Gastrocnemius medialis (tissue), 4 donors: ENCODE data around the gene GID8. TPM values are rescaled to one million over a fixed set of nuclear protein-coding genes. Genes with fewer than 3 reads are reported as not detected.

Experiments
- ATAC-seq, 2 donors: fragments of 150-250 bp; one replicate each; pipeline ENCODE4 v1.9.1; 2016
- DNase-seq, 2 donors: peaks; one replicate each; pipeline ENCODE4 v3.0.0-alpha.2; 2019
- H3K27ac ChIP-seq, 4 donors: fragments of 200-600 bp; sonication (generic); 1 replicate in 1 of 4; 2 replicates in 3 of 4; pipeline ENCODE4 v1.5.1; 2016 to 2018; ENCODE audit warnings: mild to moderate bottlenecking in 2 of 4, moderate library complexity in 1 of 4
- H3K27me3 ChIP-seq, 3 donors: fragments of 200-600 bp; sonication (generic) in 2 of 3; 1 replicate in 1 of 3; 2 replicates in 2 of 3; pipeline versions ENCODE4 v1.5.1 to v1.6.0; 2016 to 2019; ENCODE audit warnings: mild to moderate bottlenecking in 1 of 3, moderate library complexity in 1 of 3
- H3K36me3 ChIP-seq, 2 donors: fragments of 200-600 bp; sonication (generic) in 1 of 2; one replicate each; pipeline ENCODE4 v1.5.1; 2017 to 2018
- H3K4me1 ChIP-seq, 2 donors: fragments of 200-600 bp; sonication (generic) in 1 of 2; one replicate each; pipeline ENCODE4 v1.5.1; 2016 to 2017; ENCODE audit warnings: mild to moderate bottlenecking in 2 of 2
- H3K4me3 ChIP-seq, 4 donors: fragments of 200-600 bp; sonication (generic) in 3 of 4; 1 replicate in 1 of 4; 2 replicates in 3 of 4; pipeline ENCODE4 v1.5.1; 2016 to 2019; ENCODE audit warnings: mild to moderate bottlenecking in 2 of 4
- H3K9me3 ChIP-seq, 3 donors: fragments of 200-600 bp; sonication (generic) in 2 of 3; 1 replicate in 1 of 3; 2 replicates in 2 of 3; pipeline ENCODE4 v1.5.1; 2016 to 2019
- POLR2A ChIP-seq, 2 donors: fragments of 450-650 bp; IDR thresholded peaks; one replicate each; pipeline ENCODE4 v1.6.1; 2017; ENCODE audit warnings: antibody characterized with exemption in 2 of 2, mild to moderate bottlenecking in 2 of 2, moderate library complexity in 2 of 2
- in situ Hi-C, 4 donors: fragments of 200-750 bp; cut with MboI; loops; one replicate each; pipeline versions ENCODE4 v1.15.0 to v1.8.0; 2017; ENCODE audit warnings: low sequenced_read_pairs in 4 of 4
- intact Hi-C: fragments of 100-400 bp; cut with DNase I; formaldehyde crosslinking; loops from one replicate; pipeline ENCODE4 v1.15.1; 2023; ENCODE audit warnings: low total_unique reads
- total RNA-seq, 4 donors: library from RNA; depleted of rRNA; stranded (reverse); fragments of >200 nt; gene quantifications; one replicate each; pipeline versions ENCODE4 v1.1.0 to v1.2.3, GENCODE V29; 2016
- TF ChIP-seq, protein P1 (sequence below), 5 experiments: fragments of 450-650 bp in 3 of 5; fragments of 200-600 bp in 2 of 5; sonication (generic) in 2 of 5; IDR thresholded peaks in 4 of 5; conservative IDR thresholded peaks in 1 of 5; 1 replicate in 4 of 5; 2 replicates in 1 of 5; pipeline ENCODE4 v1.5.1; 2016 to 2019; ENCODE audit warnings: antibody characterized with exemption in 5 of 5, mild to moderate bottlenecking in 3 of 5, moderate library complexity in 3 of 5

Gene GID8
- total RNA-seq, 4 donors from 2014 or later: 12.8 to 16.2 (median 13.5) TPM

DNA sequence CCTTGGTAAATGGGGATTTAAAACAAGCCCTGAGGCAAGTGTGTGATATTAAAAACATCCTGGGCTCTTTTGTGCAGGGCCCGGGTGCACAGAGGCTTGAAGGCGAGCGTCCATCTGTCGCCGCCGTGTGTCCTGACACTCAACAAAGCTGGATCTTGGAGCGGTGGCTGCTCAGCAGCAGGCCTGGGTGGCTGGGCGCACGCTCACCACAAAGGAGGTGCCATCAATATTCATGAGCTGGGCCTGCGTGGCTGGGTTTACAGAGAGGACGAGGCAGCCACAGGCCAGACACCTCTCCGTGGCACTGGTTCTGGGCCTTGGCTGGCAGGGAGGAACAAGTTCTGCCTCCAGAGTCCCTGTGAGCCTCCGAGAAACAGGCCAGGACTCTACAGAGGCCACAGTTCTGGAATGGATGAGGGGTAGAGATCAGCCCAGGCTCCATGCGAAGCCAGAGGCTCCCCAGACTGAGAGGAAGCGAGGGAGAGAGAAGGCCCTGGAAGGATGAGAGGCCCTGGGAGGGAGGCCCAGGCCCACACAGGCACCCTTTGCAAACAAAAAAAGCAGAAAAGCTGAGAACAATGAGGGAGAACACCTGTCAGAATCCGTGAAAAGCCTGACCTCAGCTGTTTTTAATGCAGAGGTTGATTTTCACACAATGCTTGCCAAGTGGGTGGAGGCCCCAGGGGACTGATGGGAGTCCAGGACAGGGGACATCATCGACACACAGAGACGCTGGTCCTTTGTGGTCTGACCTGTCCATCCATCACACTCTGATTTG is 46.9 kb downstream of the GID8 start:
- ATAC-seq (no peak), DNase-seq (no peak)
- peaks cover 52 to 71% (median 60%) of the 10 kb centered on the region in 3 donors for H3K27me3 ChIP-seq
- TF ChIP-seq POLR2A (IDR thresholded peaks at IDR 0.05): no peak
- TF ChIP-seq, protein P1, sequence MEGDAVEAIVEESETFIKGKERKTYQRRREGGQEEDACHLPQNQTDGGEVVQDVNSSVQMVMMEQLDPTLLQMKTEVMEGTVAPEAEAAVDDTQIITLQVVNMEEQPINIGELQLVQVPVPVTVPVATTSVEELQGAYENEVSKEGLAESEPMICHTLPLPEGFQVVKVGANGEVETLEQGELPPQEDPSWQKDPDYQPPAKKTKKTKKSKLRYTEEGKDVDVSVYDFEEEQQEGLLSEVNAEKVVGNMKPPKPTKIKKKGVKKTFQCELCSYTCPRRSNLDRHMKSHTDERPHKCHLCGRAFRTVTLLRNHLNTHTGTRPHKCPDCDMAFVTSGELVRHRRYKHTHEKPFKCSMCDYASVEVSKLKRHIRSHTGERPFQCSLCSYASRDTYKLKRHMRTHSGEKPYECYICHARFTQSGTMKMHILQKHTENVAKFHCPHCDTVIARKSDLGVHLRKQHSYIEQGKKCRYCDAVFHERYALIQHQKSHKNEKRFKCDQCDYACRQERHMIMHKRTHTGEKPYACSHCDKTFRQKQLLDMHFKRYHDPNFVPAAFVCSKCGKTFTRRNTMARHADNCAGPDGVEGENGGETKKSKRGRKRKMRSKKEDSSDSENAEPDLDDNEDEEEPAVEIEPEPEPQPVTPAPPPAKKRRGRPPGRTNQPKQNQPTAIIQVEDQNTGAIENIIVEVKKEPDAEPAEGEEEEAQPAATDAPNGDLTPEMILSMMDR (IDR thresholded peaks at IDR 0.05 in 4 of 5, conservative IDR thresholded peaks at IDR 0.05 in 1 of 5): no peak
- H3K36me3 ChIP-seq: no peaks in the 10 kb centered on the region
- no peak overlapping the region for H3K27ac ChIP-seq
- in situ Hi-C loops (no loop called here), intact Hi-C loops (loop anchor here (10.0 kb wide), 1 partner anchor 1110 kb away; no protein-coding TSS in a partner anchor)
- no peak overlapping the region for H3K4me3 ChIP-seq
- no peaks in the 10 kb centered on the region for H3K4me1 ChIP-seq
- no peaks in the 10 kb centered on the region for H3K9me3 ChIP-seq

DNA sequence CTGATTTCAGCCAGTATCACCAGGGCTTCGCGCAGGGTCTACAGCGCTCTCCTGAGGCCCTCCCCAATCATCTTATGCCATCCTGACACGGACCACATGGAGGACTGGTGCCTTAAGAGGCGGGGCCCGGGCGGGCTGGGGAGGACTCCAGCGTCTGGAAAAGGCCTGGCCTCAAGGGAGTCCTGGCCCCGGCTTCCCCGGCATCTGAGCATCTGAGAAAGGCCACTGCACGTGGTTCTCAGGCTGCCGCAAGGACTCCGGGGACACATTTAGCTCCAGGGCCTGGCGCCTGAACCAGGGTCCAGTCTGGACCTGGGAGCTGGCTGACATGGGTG is 47.5 kb downstream of the GID8 start:
- TF ChIP-seq, protein P1 (IDR thresholded peaks at IDR 0.05 in 4 of 5, conservative IDR thresholded peaks at IDR 0.05 in 1 of 5): no peak
- TF ChIP-seq POLR2A (IDR thresholded peaks at IDR 0.05): no peak
- Histone ChIP-seq H3K27me3 (peaks cover 47 to 69% (median 58%) of the 10 kb centered on the region in 3 donors), H3K27ac (no peak overlapping the region), H3K4me3 (no peak overlapping the region), H3K4me1 (no peaks in the 10 kb centered on the region), H3K9me3 (no peaks in the 10 kb centered on the region), H3K36me3 (no peaks in the 10 kb centered on the region)
- intact Hi-C loops (loop anchor here (10.0 kb wide), 1 partner anchor 1109 kb away; no protein-coding TSS in a partner anchor), in situ Hi-C loops (no loop called here)
- no peak for DNase-seq
- ATAC-seq: no peak

DNA sequence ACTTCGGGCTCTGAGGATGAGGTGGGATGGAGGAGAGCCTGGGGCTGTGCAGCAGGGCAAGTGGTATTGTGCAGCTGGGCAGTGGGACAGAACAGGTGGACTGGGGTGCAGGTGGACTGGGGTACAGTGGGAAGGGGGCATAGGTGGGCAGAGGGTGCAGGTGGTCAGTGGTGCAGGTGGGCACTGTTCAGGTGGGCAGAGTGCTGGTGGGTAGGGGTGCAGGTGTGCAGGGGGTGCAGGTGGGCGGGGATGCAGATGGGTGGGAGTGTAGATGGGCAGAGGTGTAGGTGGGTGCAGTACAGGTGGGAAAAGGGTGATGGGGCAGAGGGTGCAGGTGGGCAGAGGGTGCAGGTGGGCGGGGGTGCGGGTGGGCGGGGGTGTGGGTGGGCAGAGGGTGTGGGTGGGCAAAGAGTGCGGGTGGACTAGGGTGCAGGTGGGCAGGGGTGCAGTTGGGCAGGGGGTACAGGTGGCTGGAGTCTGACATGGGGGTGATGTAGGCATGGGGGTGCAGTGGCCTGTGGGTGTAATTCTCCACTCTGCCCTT is 48.4 kb downstream of the GID8 start:
- H3K4me3 ChIP-seq: no peak overlapping the region
- ATAC-seq: no peak
- TF ChIP-seq, protein P1 (IDR thresholded peaks at IDR 0.05 in 4 of 5, conservative IDR thresholded peaks at IDR 0.05 in 1 of 5): no peak
- peaks cover 40 to 62% (median 58%) of the 10 kb centered on the region in 3 donors for H3K27me3 ChIP-seq
- no peak for DNase-seq
- no peaks in the 10 kb centered on the region for H3K9me3 ChIP-seq
- intact Hi-C loops: loop anchor here (10.0 kb wide), 1 partner anchor 1108 kb away; no protein-coding TSS in a partner anchor
- no peak overlapping the region for H3K27ac ChIP-seq
- no peaks in the 10 kb centered on the region for H3K36me3 ChIP-seq
- no peaks in the 10 kb centered on the region for H3K4me1 ChIP-seq
- in situ Hi-C loops: no loop called here

DNA sequence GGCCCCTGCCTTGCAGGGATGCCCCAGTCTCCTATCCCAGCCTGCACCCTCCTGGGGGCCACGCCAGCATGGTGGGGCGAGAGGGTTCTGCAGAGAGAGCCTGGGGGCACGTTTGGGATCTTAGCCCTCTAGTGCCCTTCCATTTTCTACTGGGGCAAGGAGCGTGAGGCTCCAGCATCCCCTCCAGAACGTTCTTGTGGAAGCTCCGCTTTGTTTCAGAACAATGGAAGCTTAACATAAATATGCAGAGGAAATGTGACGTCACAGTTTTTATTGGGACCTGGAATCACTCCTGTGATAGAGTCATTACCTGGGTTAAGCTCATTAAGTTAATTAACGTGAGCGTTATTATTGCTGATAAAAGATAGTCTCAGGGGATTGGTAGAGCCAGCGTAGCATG is 49.2 kb downstream of the GID8 start:
- Histone ChIP-seq H3K27me3 (peaks cover 34 to 57% (median 56%) of the 10 kb centered on the region in 3 donors), H3K27ac (no peak overlapping the region), H3K4me1 (no peaks in the 10 kb centered on the region), H3K9me3 (no peaks in the 10 kb centered on the region), H3K4me3 (no peak overlapping the region), H3K36me3 (no peaks in the 10 kb centered on the region)
- no peak for TF ChIP-seq POLR2A (IDR thresholded peaks at IDR 0.05)
- TF ChIP-seq, protein P1 (IDR thresholded peaks at IDR 0.05 in 4 of 5, conservative IDR thresholded peaks at IDR 0.05 in 1 of 5): no peak
- DNase-seq (no peak), ATAC-seq (no peak)
- in situ Hi-C loops: no loop called here
- intact Hi-C loops: loop anchor here (10.0 kb wide), 1 partner anchor 1108 kb away; no protein-coding TSS in a partner anchor
